ENCODE data around the gene ATRX.

ATRX gene

GRCh38 chrX:77484045-77484444 lies 302.0 kb downstream of the ATRX start:
- DNase-seq = no peak

GRCh38 chrX:77455437-77455836 lies 330.6 kb downstream of the ATRX start:
- no peak for DNase-seq

All from stimulated activated naive CD4-positive, alpha-beta T cell (primary cell).